Nephron (organoid): ENCODE data around the gene GRIK4.

Experiments used
- H3K27ac Mint-ChIP-seq, 3 experiments: 2 replicates each; pipeline ENCODE4 v1.8.0; 2020; ENCODE audit warnings: mixed read lengths in 3 of 3, mild to moderate bottlenecking in 2 of 3, moderate library complexity in 1 of 3
- H3K27me3 Mint-ChIP-seq: 2 replicates; pipeline ENCODE4 v1.8.0; 2021; ENCODE audit warnings: low read depth, mild to moderate bottlenecking, moderate library complexity, mixed read lengths
- H3K36me3 Mint-ChIP-seq: 2 replicates; pipeline ENCODE4 v1.8.0; 2020; ENCODE audit warnings: low read depth, mixed read lengths
- H3K4me1 Mint-ChIP-seq: 2 replicates; pipeline ENCODE4 v1.8.0; 2020; ENCODE audit warnings: mixed read lengths
- H3K4me3 Mint-ChIP-seq, 3 experiments: 2 replicates each; pipeline ENCODE4 v1.8.0; 2020; ENCODE audit warnings: mild to moderate bottlenecking in 3 of 3, mixed read lengths in 3 of 3, moderate library complexity in 2 of 3
- H3K9me3 Mint-ChIP-seq: 2 replicates; pipeline ENCODE4 v1.8.0; 2020; ENCODE audit warnings: mixed read lengths
- CTCF ChIP-seq, 3 experiments: fragments of 200-600 bp; sonication (generic); IDR thresholded peaks; one replicate each; pipeline ENCODE4 v1.5.0; 2021; ENCODE audit warnings: antibody characterized with exemption in 3 of 3; ENCODE audit not compliant: unreplicated experiment in 3 of 3

GRIK4 gene

GRCh38 chr11:120520091-120520822 lies 8.7 kb downstream of the GRIK4 start:
- Mint-ChIP-seq H3K9me3 (no peaks in the 10 kb centered on the region), H3K27me3 (peaks cover 45% of the 10 kb centered on the region), H3K27ac (no peak overlapping the region), H3K36me3 (no peaks in the 10 kb centered on the region), H3K4me3 (no peak overlapping the region), H3K4me1 (peaks cover 29% of the 10 kb centered on the region)
- TF ChIP-seq CTCF (IDR thresholded peaks at IDR 0.05; ENCODE audit: unreplicated experiment in 3 of 3), result no peak

GRCh38 chr11:120521176-120521575 lies 9.6 kb downstream of the GRIK4 start:
- H3K36me3 Mint-ChIP-seq, result no peaks in the 10 kb centered on the region
- H3K27me3 Mint-ChIP-seq, result peaks cover 48% of the 10 kb centered on the region
- peaks cover 27% of the 10 kb centered on the region for H3K4me1 Mint-ChIP-seq
- no peaks in the 10 kb centered on the region for H3K9me3 Mint-ChIP-seq
- TF ChIP-seq CTCF (IDR thresholded peaks at IDR 0.05; ENCODE audit: unreplicated experiment in 3 of 3), result no peak
- no peak overlapping the region for H3K4me3 Mint-ChIP-seq
- no peak overlapping the region for H3K27ac Mint-ChIP-seq

GRCh38 chr11:120522021-120522420 lies 10.5 kb downstream of the GRIK4 start:
- Mint-ChIP-seq H3K9me3 (no peaks in the 10 kb centered on the region), H3K4me1 (peaks cover 20% of the 10 kb centered on the region), H3K4me3 (no peak overlapping the region), H3K27me3 (peaks cover 46% of the 10 kb centered on the region), H3K36me3 (no peaks in the 10 kb centered on the region), H3K27ac (no peak overlapping the region)
- no peak for TF ChIP-seq CTCF (IDR thresholded peaks at IDR 0.05; ENCODE audit: unreplicated experiment in 3 of 3)

GRCh38 chr11:120522736-120523135 lies 11.2 kb downstream of the GRIK4 start:
- no peak overlapping the region for H3K27ac Mint-ChIP-seq
- no peak overlapping the region for H3K4me3 Mint-ChIP-seq
- no peak for TF ChIP-seq CTCF (IDR thresholded peaks at IDR 0.05; ENCODE audit: unreplicated experiment in 3 of 3)
- peaks cover 47% of the 10 kb centered on the region for H3K27me3 Mint-ChIP-seq
- no peaks in the 10 kb centered on the region for H3K36me3 Mint-ChIP-seq
- H3K4me1 Mint-ChIP-seq, result peaks cover 12% of the 10 kb centered on the region
- H3K9me3 Mint-ChIP-seq, result no peaks in the 10 kb centered on the region

- Mint-ChIP-seq H3K9me3 (no peaks in the 10 kb centered on the region), H3K4me3 (no peak overlapping the region), H3K36me3 (no peaks in the 10 kb centered on the region), H3K27ac (no peak overlapping the region), H3K4me1 (peaks cover 8% of the 10 kb centered on the region), H3K27me3 (peaks cover 42% of the 10 kb centered on the region)
- TF ChIP-seq CTCF (IDR thresholded peaks at IDR 0.05; ENCODE audit: unreplicated experiment in 3 of 3), result no peak
These were observed 11.6 kb downstream of the GRIK4 start for GRCh38 chr11:120523196-120523595.

GRCh38 chr11:120524536-120525085 lies 13.1 kb downstream of the GRIK4 start:
- no peaks in the 10 kb centered on the region for H3K36me3 Mint-ChIP-seq
- no peak overlapping the region for H3K27ac Mint-ChIP-seq
- no peak overlapping the region for H3K4me3 Mint-ChIP-seq
- no peaks in the 10 kb centered on the region for H3K9me3 Mint-ChIP-seq
- peaks cover 48% of the 10 kb centered on the region for H3K27me3 Mint-ChIP-seq
- H3K4me1 Mint-ChIP-seq, result peaks cover 8% of the 10 kb centered on the region
- TF ChIP-seq CTCF (IDR thresholded peaks at IDR 0.05; ENCODE audit: unreplicated experiment in 3 of 3), result no peak
